ENCODE results near the gene RALGPS1. TPM values are rescaled to one million over a fixed set of nuclear protein-coding genes. Genes with fewer than 3 reads are reported as not detected.

The RALGPS1 gene
- total and polyA plus RNA-seq, 2 donors (not counting 1 experiment from before 2014, with no cell fraction given) = 19.7 to 39.9 TPM

GRCh38 chr9:127099664-127100063, 185.1 kb downstream of the RALGPS1 start:
- Histone ChIP-seq H3K27me3 (replicated peaks in 1 of 4; ENCODE audit: control extremely low read depth in 1 of 4, control insufficient read depth in 3 of 4, insufficient read depth in 4 of 4, low read length in 3 of 4) (no peaks in the 10 kb centered on the region), H2AFZ (ENCODE audit: insufficient read depth, low read depth, low read length, poor library complexity, severe bottlenecking) (no peak overlapping the region), H3K9me3 (ENCODE audit: control extremely low read depth in 1 of 3, control insufficient read depth in 2 of 3, insufficient read depth in 1 of 3, low read length in 2 of 3) (no peaks in the 10 kb centered on the region), H4K20me1 (ENCODE audit: control insufficient read depth, insufficient read depth, low read length, poor library complexity, severe bottlenecking) (no peaks in the 10 kb centered on the region), H3K79me2 (ENCODE audit: control insufficient read depth, insufficient read depth, low read length) (no peaks in the 10 kb centered on the region), H3K4me2 (replicated peaks; ENCODE audit: low read depth, low read length, poor library complexity, severe bottlenecking) (no peak overlapping the region), H3K4me3 (ENCODE audit: control extremely low read depth in 1 of 5, extremely low read depth in 1 of 5, insufficient read depth in 1 of 5, low read depth in 2 of 5, low read length in 4 of 5) (no peak overlapping the region), H3K4me1 (ENCODE audit: control insufficient read depth in 2 of 2, insufficient read depth in 2 of 2, low read length in 2 of 2) (no peaks in the 10 kb centered on the region), H3K36me3 (replicated peaks in 1 of 2; ENCODE audit: control extremely low read depth in 1 of 2, control insufficient read depth in 1 of 2, extremely low read depth in 1 of 2, insufficient read depth in 2 of 2, low read length in 1 of 2) (no peaks in the 10 kb centered on the region), H3K9ac (ENCODE audit: low read length) (no peak overlapping the region), H3K27ac (ENCODE audit: low read length in 2 of 2) (no peak overlapping the region)
- Mint-ChIP-seq H3K27ac (no peak overlapping the region), H3K27me3 (no peaks in the 10 kb centered on the region), H3K9me3 (ENCODE audit: insufficient read depth) (no peaks in the 10 kb centered on the region), H3K4me3 (no peak overlapping the region), H3K4me1 (no peaks in the 10 kb centered on the region)
- POLR2A ChIA-PET = no interaction called here
- WGBS (ENCODE audit: insufficient coverage) = 100% methylated on average over 2 of the region's 3 CpGs
- CTCF ChIA-PET = no interaction called here
- ATAC-seq (ENCODE audit: low read depth) (no peak), DNase-seq (no peak)
- intact Hi-C loops (cut with micrococcal nuclease) = no loop called here
- TF ChIP-seq CTCF (IDR thresholded peaks at IDR 0.05) (no peak), EZH2 (IDR thresholded peaks at IDR 0.05; ENCODE audit: borderline replicate concordance, insufficient read depth, low read depth, low read length, poor library complexity, severe bottlenecking) (no peak)

GRCh38 chr9:127102176-127102575, 187.6 kb downstream of the RALGPS1 start:
- H3K27me3 Mint-ChIP-seq = no peaks in the 10 kb centered on the region
- Histone ChIP-seq H3K9ac (ENCODE audit: low read length) (no peak overlapping the region), H3K4me3 (ENCODE audit: control extremely low read depth in 1 of 5, extremely low read depth in 1 of 5, insufficient read depth in 1 of 5, low read depth in 2 of 5, low read length in 4 of 5) (no peak overlapping the region), H4K20me1 (ENCODE audit: control insufficient read depth, insufficient read depth, low read length, poor library complexity, severe bottlenecking) (no peaks in the 10 kb centered on the region), H3K27ac (ENCODE audit: low read length in 2 of 2) (no peak overlapping the region), H3K4me2 (replicated peaks; ENCODE audit: low read depth, low read length, poor library complexity, severe bottlenecking) (no peak overlapping the region), H3K36me3 (replicated peaks in 1 of 2; ENCODE audit: control extremely low read depth in 1 of 2, control insufficient read depth in 1 of 2, extremely low read depth in 1 of 2, insufficient read depth in 2 of 2, low read length in 1 of 2) (no peaks in the 10 kb centered on the region), H2AFZ (ENCODE audit: insufficient read depth, low read depth, low read length, poor library complexity, severe bottlenecking) (no peak overlapping the region), H3K79me2 (ENCODE audit: control insufficient read depth, insufficient read depth, low read length) (no peaks in the 10 kb centered on the region), H3K27me3 (replicated peaks in 1 of 4; ENCODE audit: control extremely low read depth in 1 of 4, control insufficient read depth in 3 of 4, insufficient read depth in 4 of 4, low read length in 3 of 4) (no peaks in the 10 kb centered on the region), H3K9me3 (ENCODE audit: control extremely low read depth in 1 of 3, control insufficient read depth in 2 of 3, insufficient read depth in 1 of 3, low read length in 2 of 3) (no peaks in the 10 kb centered on the region), H3K4me1 (ENCODE audit: control insufficient read depth in 2 of 2, insufficient read depth in 2 of 2, low read length in 2 of 2) (no peaks in the 10 kb centered on the region)
- ChIA-PET CTCF (interaction anchor here (1.4 kb wide), 1 partner anchor 15 kb away, joined by 4 read pairs; no protein-coding TSS in a partner anchor), POLR2A (no interaction called here)
- H3K9me3 Mint-ChIP-seq (ENCODE audit: insufficient read depth) = no peaks in the 10 kb centered on the region
- H3K4me1 Mint-ChIP-seq = no peaks in the 10 kb centered on the region
- TF ChIP-seq EZH2 (IDR thresholded peaks at IDR 0.05; ENCODE audit: borderline replicate concordance, insufficient read depth, low read depth, low read length, poor library complexity, severe bottlenecking) = no peak
- TF ChIP-seq CTCF (IDR thresholded peaks at IDR 0.05) = no peak
- no peak for ATAC-seq (ENCODE audit: low read depth)
- no peak overlapping the region for H3K27ac Mint-ChIP-seq
- intact Hi-C loops (cut with micrococcal nuclease) = no loop called here
- no peak overlapping the region for H3K4me3 Mint-ChIP-seq
- DNase-seq = no peak

Measured in B cell (primary cell).